ENCODE measurements around the gene DCUN1D2. TPM values are rescaled to one million over a fixed set of nuclear protein-coding genes. Genes with fewer than 3 reads are reported as not detected.

Gene DCUN1D2
- total RNA-seq, 4 donors from 2014 or later = 45.1 to 63.6 (median 56.0) TPM

- DNase-seq (no peak), ATAC-seq (no peak)
- H3K27ac ChIP-seq = no peak overlapping the region
- no peak overlapping the region for H3K4me3 ChIP-seq
- in situ Hi-C loops (cut with MboI; ENCODE audit: low sequenced_read_pairs in 4 of 4) = no loop called here
- intact Hi-C loops (cut with DNase I; ENCODE audit: low total_unique reads) = no loop called here
- no peaks in the 10 kb centered on the region for H3K27me3 ChIP-seq
- H3K36me3 ChIP-seq = peaks cover 0 to 19% of the 10 kb centered on the region in 2 donors
- no peaks in the 10 kb centered on the region for H3K4me1 ChIP-seq
- TF ChIP-seq POLR2A (IDR thresholded peaks at IDR 0.05) = no peak
- no peak for TF ChIP-seq CTCF (IDR thresholded peaks at IDR 0.05 in 4 of 5, conservative IDR thresholded peaks at IDR 0.05 in 1 of 5)
- H3K9me3 ChIP-seq = no peaks in the 10 kb centered on the region
Measured at GRCh38 chr13:113429608-113429985, 60.9 kb downstream of the DCUN1D2 start.

- H3K27ac ChIP-seq = peak overlapping the region in 3 of 4 donors; percentile 4 to 73 (median 22)
- no peak for TF ChIP-seq CTCF (IDR thresholded peaks at IDR 0.05 in 4 of 5, conservative IDR thresholded peaks at IDR 0.05 in 1 of 5)
- no peak for TF ChIP-seq POLR2A (IDR thresholded peaks at IDR 0.05)
- peaks cover 0 to 21% of the 10 kb centered on the region in 2 donors for H3K36me3 ChIP-seq
- DNase-seq (no peak), ATAC-seq (no peak)
- intact Hi-C loops (cut with DNase I; ENCODE audit: low total_unique reads) (no loop called here), in situ Hi-C loops (cut with MboI; ENCODE audit: low sequenced_read_pairs in 4 of 4) (no loop called here)
- H3K4me3 ChIP-seq = no peak overlapping the region
- H3K9me3 ChIP-seq = no peaks in the 10 kb centered on the region
- no peaks in the 10 kb centered on the region for H3K4me1 ChIP-seq
- no peaks in the 10 kb centered on the region for H3K27me3 ChIP-seq
Measured at GRCh38 chr13:113428871-113429607, 61.5 kb downstream of the DCUN1D2 start.

- intact Hi-C loops (cut with DNase I; ENCODE audit: low total_unique reads) (no loop called here), in situ Hi-C loops (cut with MboI; ENCODE audit: low sequenced_read_pairs in 4 of 4) (no loop called here)
- DNase-seq (no peak), ATAC-seq (no peak)
- H3K36me3 ChIP-seq = peaks cover 0 to 26% of the 10 kb centered on the region in 2 donors
- no peak for TF ChIP-seq POLR2A (IDR thresholded peaks at IDR 0.05)
- no peak for TF ChIP-seq CTCF (IDR thresholded peaks at IDR 0.05 in 4 of 5, conservative IDR thresholded peaks at IDR 0.05 in 1 of 5)
- no peak overlapping the region for H3K4me3 ChIP-seq
- H3K27ac ChIP-seq = peak overlapping the region; percentile 4 to 73 (median 24)
- no peaks in the 10 kb centered on the region for H3K27me3 ChIP-seq
- H3K9me3 ChIP-seq = no peaks in the 10 kb centered on the region
- no peaks in the 10 kb centered on the region for H3K4me1 ChIP-seq
Measured at GRCh38 chr13:113428469-113428865, 62.0 kb downstream of the DCUN1D2 start.

GRCh38 chr13:113427562-113428468 is 62.7 kb downstream of the DCUN1D2 start:
- no peaks in the 10 kb centered on the region for H3K9me3 ChIP-seq
- in situ Hi-C loops (cut with MboI; ENCODE audit: low sequenced_read_pairs in 4 of 4) = no loop called here
- peaks cover 0 to 33% of the 10 kb centered on the region in 2 donors for H3K36me3 ChIP-seq
- H3K4me3 ChIP-seq = no peak overlapping the region
- H3K4me1 ChIP-seq = no peaks in the 10 kb centered on the region
- TF ChIP-seq POLR2A (IDR thresholded peaks at IDR 0.05) (no peak), CTCF (IDR thresholded peaks at IDR 0.05 in 4 of 5, conservative IDR thresholded peaks at IDR 0.05 in 1 of 5) (no peak)
- peak overlapping the region; percentile 22 to 73 (median 28) for H3K27ac ChIP-seq
- H3K27me3 ChIP-seq = no peaks in the 10 kb centered on the region
- DNase-seq (no peak), ATAC-seq (no peak)
- intact Hi-C loops (cut with DNase I; ENCODE audit: low total_unique reads) = no loop called here
